GM12878 (cell line): Measurements from ENCODE around the gene FOSL1.
A peak's percentile ranks its signal among the peaks of the same experiment; 100 is the strongest.

Source experiments
- MEF2B ChIP-seq: fragments of 450-650 bp; IDR thresholded peaks from 2 replicates; pipeline ENCODE4 v1.6.1; 2018; ENCODE audit warnings: mild to moderate bottlenecking, moderate library complexity; ENCODE audit not compliant: partially characterized antibody, poor library complexity, severe bottlenecking
- POLR2A ChIP-seq: IDR thresholded peaks from 2 replicates; pipeline ENCODE4 v1.6.1; 2011; ENCODE audit warnings: low read depth, mild to moderate bottlenecking, low read length
- POLR2AphosphoS5 ChIP-seq: IDR thresholded peaks from 2 replicates; pipeline ENCODE4 v1.6.1; 2011; ENCODE audit warnings: mild to moderate bottlenecking, low read length, inconsistent platforms
- SIX5 ChIP-seq: IDR thresholded peaks from 2 replicates; pipeline ENCODE4 v1.6.1; 2011; ENCODE audit warnings: mild to moderate bottlenecking, low read depth, low read length, moderate library complexity; ENCODE audit not compliant: severe bottlenecking
- SRF ChIP-seq, 2 experiments: IDR thresholded peaks; 2 replicates each; pipeline ENCODE4 v1.6.1; 2011; ENCODE audit warnings: low read depth in 2 of 2, low read length in 2 of 2, mild to moderate bottlenecking in 1 of 2, moderate library complexity in 1 of 2
- TAF1 ChIP-seq: IDR thresholded peaks from 2 replicates; pipeline ENCODE4 v1.6.1; 2011; ENCODE audit warnings: mild to moderate bottlenecking, low read depth, low read length, borderline replicate concordance
- TF ChIP-seq, protein P1 (sequence below), 3 experiments: IDR thresholded peaks in 2 of 3; conservative IDR thresholded peaks in 1 of 3; 2 replicates each; pipeline ENCODE4 v1.5.1; 2011; ENCODE audit warnings: low read depth in 3 of 3, low read length in 3 of 3, mild to moderate bottlenecking in 3 of 3, control low read depth in 2 of 3, moderate library complexity in 2 of 3, inconsistent platforms in 1 of 3, mixed read lengths in 1 of 3; ENCODE audit not compliant: control insufficient read depth in 2 of 3, insufficient read depth in 1 of 3; ENCODE audit errors: extremely low read depth in 1 of 3

DNA sequence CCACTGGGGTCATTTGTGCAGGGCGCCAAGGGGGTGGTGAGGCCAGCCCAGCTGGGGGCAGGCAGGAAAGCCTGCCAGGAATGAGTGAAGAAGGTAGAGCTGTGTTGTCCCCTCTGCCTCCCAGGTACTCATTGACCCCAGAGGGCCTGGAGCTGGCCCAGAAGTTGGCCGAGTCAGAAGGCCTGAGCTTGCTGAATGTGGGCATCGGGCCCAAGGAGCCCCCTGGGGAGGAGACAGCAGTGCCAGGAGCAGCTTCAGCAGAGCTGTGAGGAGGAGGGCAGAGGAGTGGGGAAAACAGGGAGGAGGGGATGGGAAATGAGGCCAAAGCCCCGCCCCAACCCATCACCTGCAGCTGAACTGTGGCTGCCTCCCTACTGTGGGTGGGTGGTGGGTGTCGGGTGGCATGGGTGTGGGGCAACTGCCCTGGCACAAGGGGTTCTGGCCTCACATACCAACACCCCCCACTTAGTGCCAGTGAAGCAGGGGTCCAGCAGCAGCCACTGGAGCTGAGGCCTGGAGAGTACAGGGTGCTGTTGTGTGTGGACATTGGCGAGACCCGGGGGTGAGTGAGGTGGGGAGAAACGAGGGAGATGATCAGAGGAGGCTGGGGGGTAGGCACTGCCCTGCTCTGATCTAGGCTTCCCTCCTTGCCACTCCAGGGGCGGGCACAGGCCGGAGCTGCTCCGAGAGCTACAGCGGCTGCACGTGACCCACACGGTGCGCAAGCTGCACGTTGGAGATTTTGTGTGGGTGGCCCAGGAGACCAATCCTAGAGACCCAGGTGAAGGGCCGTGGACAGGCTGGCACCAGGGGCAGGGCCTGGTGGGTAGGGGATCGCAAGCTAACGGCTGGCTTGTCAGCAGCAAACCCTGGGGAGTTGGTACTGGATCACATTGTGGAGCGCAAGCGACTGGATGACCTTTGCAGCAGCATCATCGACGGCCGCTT, 37.0 kb downstream of the FOSL1 start:
- TF ChIP-seq SRF (IDR thresholded peaks at IDR 0.05; ENCODE audit: low read depth in 2 of 2, low read length in 2 of 2): no peak
- TF ChIP-seq POLR2A: 0 out of 2 replicates have a peak, but pooled peaks have one; percentile 25
- TF ChIP-seq MEF2B: no peak
- TF ChIP-seq TAF1: no peak
- TF ChIP-seq, protein P1, sequence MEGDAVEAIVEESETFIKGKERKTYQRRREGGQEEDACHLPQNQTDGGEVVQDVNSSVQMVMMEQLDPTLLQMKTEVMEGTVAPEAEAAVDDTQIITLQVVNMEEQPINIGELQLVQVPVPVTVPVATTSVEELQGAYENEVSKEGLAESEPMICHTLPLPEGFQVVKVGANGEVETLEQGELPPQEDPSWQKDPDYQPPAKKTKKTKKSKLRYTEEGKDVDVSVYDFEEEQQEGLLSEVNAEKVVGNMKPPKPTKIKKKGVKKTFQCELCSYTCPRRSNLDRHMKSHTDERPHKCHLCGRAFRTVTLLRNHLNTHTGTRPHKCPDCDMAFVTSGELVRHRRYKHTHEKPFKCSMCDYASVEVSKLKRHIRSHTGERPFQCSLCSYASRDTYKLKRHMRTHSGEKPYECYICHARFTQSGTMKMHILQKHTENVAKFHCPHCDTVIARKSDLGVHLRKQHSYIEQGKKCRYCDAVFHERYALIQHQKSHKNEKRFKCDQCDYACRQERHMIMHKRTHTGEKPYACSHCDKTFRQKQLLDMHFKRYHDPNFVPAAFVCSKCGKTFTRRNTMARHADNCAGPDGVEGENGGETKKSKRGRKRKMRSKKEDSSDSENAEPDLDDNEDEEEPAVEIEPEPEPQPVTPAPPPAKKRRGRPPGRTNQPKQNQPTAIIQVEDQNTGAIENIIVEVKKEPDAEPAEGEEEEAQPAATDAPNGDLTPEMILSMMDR (IDR thresholded peaks at IDR 0.05 in 2 of 3, conservative IDR thresholded peaks at IDR 0.05 in 1 of 3; ENCODE audit: control insufficient read depth in 2 of 3, extremely low read depth in 1 of 3, insufficient read depth in 1 of 3, low read depth in 3 of 3, low read length in 3 of 3): no peak
- peak; percentile 29; the same call in 1 of the 2 replicates for TF ChIP-seq POLR2AphosphoS5
- no peak for TF ChIP-seq SIX5
